B cell (primary cell): ENCODE results near the gene NUP210. TPM values are rescaled to one million over a fixed set of nuclear protein-coding genes. Genes with fewer than 3 reads are reported as not detected.

Experiments used
- ATAC-seq: fragments of 200-7000 bp; cut with Tn5 transposase; one replicate; pipeline ENCODE4 v1.10.0; 2021; ENCODE audit warnings: low read depth, mild to moderate bottlenecking, moderate number of reproducible peaks, moderate library complexity
- CTCF ChIA-PET: fragments of 350-600 bp; sonication (Branson Sonifier 250); formaldehyde crosslinking; loops from one replicate; lab custom pipeline; 2021; ENCODE audit warnings: antibody characterized with exemption, inconsistent platforms; lab: Charles Lee
- POLR2A ChIA-PET: fragments of 350-600 bp; sonication (Branson Sonifier 250); formaldehyde crosslinking; loops from one replicate; lab custom pipeline; 2021; ENCODE audit warnings: antibody characterized with exemption; lab: Charles Lee
- DNase-seq: peaks from one replicate; pipeline ENCODE4 v3.0.0; 2013
- H2AFZ ChIP-seq: 2 replicates; pipeline ENCODE4 v1.6.1; 2012; ENCODE audit warnings: mild to moderate bottlenecking, low read depth, low read length; ENCODE audit not compliant: insufficient read depth, poor library complexity, severe bottlenecking
- H3K27ac ChIP-seq, 2 donors: 1 replicate in 1 of 2; 2 replicates in 1 of 2; pipeline ENCODE4 v1.5.1; 2012 to 2013; ENCODE audit warnings: low read length in 2 of 2, mild to moderate bottlenecking in 2 of 2, moderate library complexity in 1 of 2
- H3K27me3 ChIP-seq, 4 experiments: fragments of 200-600 bp in 1 of 4; sonication (generic) in 1 of 4; replicated peaks in 1 of 4; 1 replicate in 2 of 4; 2 replicates in 2 of 4; pipeline versions ENCODE4 v1.6.1 to v1.7.0; 2013 to 2016; ENCODE audit warnings: low read length in 3 of 4, mild to moderate bottlenecking in 2 of 4, mixed read lengths in 1 of 4, moderate library complexity in 1 of 4; ENCODE audit not compliant: insufficient read depth in 4 of 4, control insufficient read depth in 3 of 4; ENCODE audit errors: control extremely low read depth in 1 of 4
- H3K36me3 ChIP-seq, 2 experiments: replicated peaks in 1 of 2; 1 replicate in 1 of 2; 2 replicates in 1 of 2; pipeline versions ENCODE4 v1.6.1 to v1.7.1; 2013; ENCODE audit warnings: low read length in 1 of 2; ENCODE audit not compliant: insufficient read depth in 2 of 2, control insufficient read depth in 1 of 2; ENCODE audit errors: control extremely low read depth in 1 of 2, extremely low read depth in 1 of 2
- H3K4me1 ChIP-seq, 2 donors: fragments of 200-600 bp in 1 of 2; sonication (generic) in 1 of 2; 1 replicate in 1 of 2; 2 replicates in 1 of 2; pipeline versions ENCODE4 v1.5.1 to v1.6.1; 2013 to 2017; ENCODE audit warnings: low read length in 2 of 2; ENCODE audit not compliant: control insufficient read depth in 2 of 2, insufficient read depth in 2 of 2
- H3K4me2 ChIP-seq: replicated peaks from 2 replicates; pipeline ENCODE3; 2012; ENCODE audit warnings: mild to moderate bottlenecking, low read depth, low read length; ENCODE audit not compliant: poor library complexity, severe bottlenecking
- H3K4me3 ChIP-seq, 5 experiments: fragments of 200-600 bp in 1 of 5; sonication (generic) in 1 of 5; 1 replicate in 3 of 5; 2 replicates in 2 of 5; pipeline versions ENCODE4 v1.5.1 to v1.7.0; 2011 to 2016; ENCODE audit warnings: low read length in 4 of 5, mild to moderate bottlenecking in 4 of 5, low read depth in 2 of 5, control low read depth in 1 of 5, moderate library complexity in 1 of 5; ENCODE audit not compliant: insufficient read depth in 1 of 5; ENCODE audit errors: control extremely low read depth in 1 of 5, extremely low read depth in 1 of 5
- H3K79me2 ChIP-seq: fragments of 200-600 bp; sonication (generic); one replicate; pipeline ENCODE4 v1.6.0; 2016; ENCODE audit warnings: low read length; ENCODE audit not compliant: control insufficient read depth, insufficient read depth
- H3K9ac ChIP-seq: fragments of 200-600 bp; sonication (generic); 2 replicates; pipeline ENCODE4 v1.6.1; 2017; ENCODE audit warnings: mild to moderate bottlenecking, low read length, moderate library complexity
- H3K9me3 ChIP-seq, 3 donors: one replicate each; pipeline versions ENCODE4 v1.6.1 to v1.7.1; 2013; ENCODE audit warnings: low read length in 2 of 3; ENCODE audit not compliant: control insufficient read depth in 2 of 3, insufficient read depth in 1 of 3; ENCODE audit errors: control extremely low read depth in 1 of 3
- H4K20me1 ChIP-seq: 2 replicates; pipeline ENCODE4 v1.6.0; 2012; ENCODE audit warnings: mild to moderate bottlenecking, low read length; ENCODE audit not compliant: insufficient read depth, control insufficient read depth, poor library complexity, severe bottlenecking
- H3K27ac Mint-ChIP-seq: one replicate; pipeline ENCODE4 v1.8.0; 2021; ENCODE audit warnings: mixed read lengths
- H3K27me3 Mint-ChIP-seq: one replicate; pipeline ENCODE4 v1.8.0; 2021; ENCODE audit warnings: mixed read lengths
- H3K4me1 Mint-ChIP-seq: one replicate; pipeline ENCODE4 v1.8.0; 2021; ENCODE audit warnings: mixed read lengths
- H3K4me3 Mint-ChIP-seq: one replicate; pipeline ENCODE4 v1.8.0; 2021; ENCODE audit warnings: mixed read lengths
- H3K9me3 Mint-ChIP-seq: one replicate; pipeline ENCODE4 v1.8.0; 2022; ENCODE audit warnings: mixed read lengths; ENCODE audit not compliant: insufficient read depth
- CTCF ChIP-seq: fragments of 200-600 bp; IDR thresholded peaks from one replicate; pipeline ENCODE4 v1.8.0; 2022; ENCODE audit warnings: antibody characterized with exemption, mild to moderate bottlenecking
- EZH2 ChIP-seq: IDR thresholded peaks from 2 replicates; pipeline ENCODE4 v1.6.1; 2012; ENCODE audit warnings: borderline replicate concordance, low read depth, mild to moderate bottlenecking, moderate library complexity, low read length; ENCODE audit not compliant: insufficient read depth, poor library complexity, severe bottlenecking
- WGBS: methylation state at CpG from one replicate; pipeline ENCODE4 v1.1.5; 2013; ENCODE audit warnings: missing lambda C conversion rate; ENCODE audit not compliant: insufficient coverage; 5-methylcytosine and 5-hydroxymethylcytosine counted together
- intact Hi-C: fragments of 100-400 bp; cut with micrococcal nuclease; formaldehyde crosslinking; loops from one replicate; pipeline ENCODE4 v1.10.0; 2022
- polyA plus RNA-seq: library from polyadenylated mRNA; depleted of rRNA; stranded (reverse); fragments of >200 nt; gene quantifications from 2 replicates; pipeline ENCODE4 v1.2.3, GENCODE V29; 2012
- total RNA-seq, 2 donors: library from RNA; stranded (reverse); fragments of 120-200 nt in 1 of 2; gene quantifications; 1 replicate in 1 of 2; 2 replicates in 1 of 2; pipeline versions ENCODE4 v1.2.3 to v1.2.4, GENCODE V29; 2013 to 2022

The NUP210 gene
- total and polyA plus RNA-seq, 2 donors (not counting 1 experiment from before 2014, with no cell fraction given) = 114 to 159 TPM

- Histone ChIP-seq H3K9ac (no peak overlapping the region), H3K36me3 (peaks cover 0 to 94% of the 10 kb centered on the region in 2 experiments), H4K20me1 (peaks cover 38% of the 10 kb centered on the region), H3K9me3 (peaks cover 0 to 12% (median 0%) of the 10 kb centered on the region in 3 donors), H3K4me2 (no peak overlapping the region), H3K27me3 (no peaks in the 10 kb centered on the region), H3K4me3 (no peak overlapping the region), H3K79me2 (peaks cover 8% of the 10 kb centered on the region), H3K4me1 (peaks cover 0 to 12% of the 10 kb centered on the region in 2 donors), H3K27ac (no peak overlapping the region), H2AFZ (no peak overlapping the region)
- Mint-ChIP-seq H3K4me3 (no peak overlapping the region), H3K9me3 (no peaks in the 10 kb centered on the region), H3K4me1 (peaks cover 15% of the 10 kb centered on the region), H3K27ac (peak overlapping the region; percentile 68), H3K27me3 (no peaks in the 10 kb centered on the region)
- DNase-seq (no peak), ATAC-seq (no peak)
- 85% methylated on average over 12 of the region's 13 CpGs for WGBS
- TF ChIP-seq EZH2 (no peak), CTCF (no peak)
- CTCF ChIA-PET = interaction anchor here (1.4 to 2.5 kb wide), 4 partner anchors 8 to 262 kb away, joined by 3 to 16 read pairs (median 8); no protein-coding TSS in a partner anchor
- intact Hi-C loops = no loop called here
- POLR2A ChIA-PET = interaction anchor here (0.6 kb wide), 1 partner anchor 143 kb away, joined by 4 read pairs; no protein-coding TSS in a partner anchor
These were observed 66.1 kb downstream of the NUP210 start for GRCh38 chr3:13353936-13354542.

GRCh38 chr3:13353506-13353905 is 66.6 kb downstream of the NUP210 start:
- CTCF ChIA-PET = interaction anchor here (1.4 to 2.5 kb wide), 3 partner anchors 8 to 262 kb away, joined by 3 to 16 read pairs (median 10); no protein-coding TSS in a partner anchor
- intact Hi-C loops = no loop called here

More at GRCh38 chr3:13353506-13353905, 66.6 kb downstream of the NUP210 start:
- Histone ChIP-seq H3K27me3 (no peaks in the 10 kb centered on the region), H3K27ac (no peak overlapping the region), H3K9me3 (peaks cover 0 to 12% (median 0%) of the 10 kb centered on the region in 3 donors), H3K36me3 (peaks cover 0 to 92% of the 10 kb centered on the region in 2 experiments), H3K4me1 (peaks cover 0 to 14% of the 10 kb centered on the region in 2 donors), H3K4me3 (no peak overlapping the region), H2AFZ (no peak overlapping the region), H3K9ac (no peak overlapping the region), H3K79me2 (peaks cover 8% of the 10 kb centered on the region), H3K4me2 (no peak overlapping the region), H4K20me1 (peaks cover 36% of the 10 kb centered on the region)
- POLR2A ChIA-PET = interaction anchor here (0.6 kb wide), 1 partner anchor 144 kb away, joined by 4 read pairs; no protein-coding TSS in a partner anchor
- ATAC-seq (no peak), DNase-seq (no peak)
- peaks cover 16% of the 10 kb centered on the region for H3K4me1 Mint-ChIP-seq
- H3K27ac Mint-ChIP-seq = peak overlapping the region; percentile 67
- no peak for TF ChIP-seq CTCF
- TF ChIP-seq EZH2 = no peak
- no peaks in the 10 kb centered on the region for H3K9me3 Mint-ChIP-seq
- H3K27me3 Mint-ChIP-seq = no peaks in the 10 kb centered on the region
- 50% methylated on average over 2 of the region's 5 CpGs for WGBS
- no peak overlapping the region for H3K4me3 Mint-ChIP-seq
